Testis (tissue), 2 donors: ENCODE results near the gene BOD1L1.

ENCODE experiments used
- POLR2A ChIP-seq: fragments of 450-650 bp; IDR thresholded peaks from one replicate; pipeline ENCODE4 v1.6.1; 2017; ENCODE audit warnings: antibody characterized with exemption, mild to moderate bottlenecking, moderate library complexity
- TF ChIP-seq, protein P1 (sequence below), 3 experiments: fragments of 450-650 bp in 2 of 3; fragments of 200-600 bp in 1 of 3; sonication (generic) in 1 of 3; IDR thresholded peaks; one replicate each; pipeline ENCODE4 v1.5.1; 2016 to 2019; ENCODE audit warnings: antibody characterized with exemption in 3 of 3, mild to moderate bottlenecking in 2 of 3, moderate library complexity in 1 of 3

GRCh38 chr4:13653766-13654161 is 26.2 kb upstream of the BOD1L1 start:
- TF ChIP-seq POLR2A, result no peak
- TF ChIP-seq, protein P1, sequence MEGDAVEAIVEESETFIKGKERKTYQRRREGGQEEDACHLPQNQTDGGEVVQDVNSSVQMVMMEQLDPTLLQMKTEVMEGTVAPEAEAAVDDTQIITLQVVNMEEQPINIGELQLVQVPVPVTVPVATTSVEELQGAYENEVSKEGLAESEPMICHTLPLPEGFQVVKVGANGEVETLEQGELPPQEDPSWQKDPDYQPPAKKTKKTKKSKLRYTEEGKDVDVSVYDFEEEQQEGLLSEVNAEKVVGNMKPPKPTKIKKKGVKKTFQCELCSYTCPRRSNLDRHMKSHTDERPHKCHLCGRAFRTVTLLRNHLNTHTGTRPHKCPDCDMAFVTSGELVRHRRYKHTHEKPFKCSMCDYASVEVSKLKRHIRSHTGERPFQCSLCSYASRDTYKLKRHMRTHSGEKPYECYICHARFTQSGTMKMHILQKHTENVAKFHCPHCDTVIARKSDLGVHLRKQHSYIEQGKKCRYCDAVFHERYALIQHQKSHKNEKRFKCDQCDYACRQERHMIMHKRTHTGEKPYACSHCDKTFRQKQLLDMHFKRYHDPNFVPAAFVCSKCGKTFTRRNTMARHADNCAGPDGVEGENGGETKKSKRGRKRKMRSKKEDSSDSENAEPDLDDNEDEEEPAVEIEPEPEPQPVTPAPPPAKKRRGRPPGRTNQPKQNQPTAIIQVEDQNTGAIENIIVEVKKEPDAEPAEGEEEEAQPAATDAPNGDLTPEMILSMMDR (IDR thresholded peaks at IDR 0.05), result no peak
